H1 (cell line): ENCODE results near the gene BORCS8. TPM values are rescaled to one million over a fixed set of nuclear protein-coding genes. Genes with fewer than 3 reads are reported as not detected.

ENCODE experiments used
- CTCF ChIA-PET: fragments of 300-600 bp; sonication (Branson Sonifier 250); formaldehyde crosslinking; loops from one replicate; lab custom pipeline; 2021; ENCODE audit not compliant: partially characterized antibody; lab: Charles Lee
- POLR2A ChIA-PET: fragments of 300-600 bp; sonication (Branson Sonifier 250); formaldehyde crosslinking; loops from one replicate; lab custom pipeline; 2021; ENCODE audit warnings: inconsistent platforms; ENCODE audit not compliant: partially characterized antibody; lab: Charles Lee
- DNase-seq, 2 experiments: peaks; one replicate each; pipeline versions ENCODE4 v3.0.0 to v3.0.0-alpha.2; 2010 to 2022; ENCODE audit warnings: low spot score in 2 of 2, low read depth in 1 of 2, mixed read lengths in 1 of 2
- FAIRE-seq: peaks from 2 replicates; lab custom pipeline; 2011; peaks lifted over from hg19 to GRCh38; lab: Jason Lieb, UNC
- H2AFZ ChIP-seq: 2 replicates; pipeline ENCODE4 v1.8.1; 2012; ENCODE audit warnings: low read length, inconsistent platforms
- H2AK5ac ChIP-seq: 2 replicates; pipeline ENCODE4 v1.6.1; 2013; ENCODE audit warnings: low read depth, low read length
- H2BK120ac ChIP-seq: replicated peaks from 2 replicates; pipeline ENCODE3; 2013; ENCODE audit warnings: low read depth, low read length, inconsistent platforms
- H2BK12ac ChIP-seq: 2 replicates; pipeline ENCODE4 v1.6.1; 2013; ENCODE audit warnings: low read depth, low read length
- H2BK15ac ChIP-seq: 2 replicates; pipeline ENCODE4 v1.6.1; 2013; ENCODE audit warnings: low read length
- H2BK20ac ChIP-seq: 2 replicates; pipeline ENCODE4 v1.6.1; 2013; ENCODE audit warnings: low read length
- H2BK5ac ChIP-seq: 2 replicates; pipeline ENCODE4 v1.6.1; 2013; ENCODE audit warnings: low read depth, low read length
- H3K14ac ChIP-seq: 2 replicates; pipeline ENCODE4 v1.6.1; 2013; ENCODE audit warnings: inconsistent platforms; ENCODE audit not compliant: insufficient read length
- H3K18ac ChIP-seq: 2 replicates; pipeline ENCODE4 v1.6.1; 2013; ENCODE audit warnings: low read length; ENCODE audit errors: extremely low read depth
- H3K23ac ChIP-seq: 2 replicates; pipeline ENCODE4 v1.6.1; 2013; ENCODE audit warnings: inconsistent platforms; ENCODE audit not compliant: insufficient read length
- H3K23me2 ChIP-seq: 2 replicates; pipeline ENCODE4 v1.6.1; 2013; ENCODE audit warnings: low read depth, low read length
- H3K27ac ChIP-seq: 2 replicates; pipeline ENCODE4 v1.6.1; 2011; ENCODE audit warnings: low read depth, low read length, inconsistent platforms
- H3K27me3 ChIP-seq, 4 experiments: replicated peaks in 1 of 4; 1 replicate in 1 of 4; 2 replicates in 3 of 4; pipeline versions ENCODE4 v1.6.1 to v1.8.1; 2011 to 2013; ENCODE audit warnings: low read length in 3 of 4, mild to moderate bottlenecking in 3 of 4, inconsistent platforms in 2 of 4, mixed read lengths in 2 of 4, moderate library complexity in 1 of 4; ENCODE audit not compliant: control insufficient read depth in 3 of 4, insufficient read depth in 3 of 4; ENCODE audit errors: extremely low read depth in 1 of 4
- H3K36me3 ChIP-seq, 4 experiments: 2 replicates each; pipeline versions ENCODE4 v1.6.1 to v1.8.1; 2011 to 2013; ENCODE audit warnings: mild to moderate bottlenecking in 4 of 4, low read length in 3 of 4, moderate library complexity in 2 of 4, control low read depth in 1 of 4, inconsistent platforms in 1 of 4; ENCODE audit not compliant: insufficient read depth in 4 of 4, control insufficient read depth in 2 of 4
- H3K4ac ChIP-seq: replicated peaks from 2 replicates; pipeline ENCODE3; 2013; ENCODE audit warnings: low read length, low read depth, mixed read lengths, inconsistent platforms; ENCODE audit not compliant: insufficient read length
- H3K4me1 ChIP-seq, 4 experiments: replicated peaks in 1 of 4; 1 replicate in 1 of 4; 2 replicates in 3 of 4; pipeline versions ENCODE4 v1.6.1 to v1.8.1; 2011 to 2013; ENCODE audit warnings: low read length in 3 of 4, inconsistent platforms in 2 of 4, mixed read lengths in 1 of 4; ENCODE audit not compliant: insufficient read depth in 4 of 4, control insufficient read depth in 3 of 4
- H3K4me2 ChIP-seq, 2 experiments: 2 replicates each; pipeline versions ENCODE4 v1.6.1 to v1.8.1; 2011 to 2013; ENCODE audit warnings: low read depth in 2 of 2, low read length in 2 of 2, control low read depth in 1 of 2, inconsistent platforms in 1 of 2, mild to moderate bottlenecking in 1 of 2; ENCODE audit not compliant: insufficient read depth in 1 of 2
- H3K4me3 ChIP-seq, 4 experiments: fragments of 200-600, 300-600 bp in 1 of 4; sonication (generic), shearing (Covaris generic), sonication (Bioruptor Twin) in 1 of 4; 2 replicates each; pipeline versions ENCODE4 v1.5.1 to v1.8.1; 2011 to 2016; ENCODE audit warnings: low read length in 4 of 4, low read depth in 3 of 4, control low read depth in 2 of 4, inconsistent platforms in 2 of 4, mild to moderate bottlenecking in 2 of 4, mixed read lengths in 1 of 4, moderate library complexity in 1 of 4; ENCODE audit not compliant: insufficient read depth in 2 of 4; ENCODE audit errors: extremely low read depth in 1 of 4
- H3K56ac ChIP-seq: replicated peaks from 2 replicates; pipeline ENCODE3; 2013; ENCODE audit warnings: low read depth, mild to moderate bottlenecking, mixed read lengths, low read length, inconsistent platforms; ENCODE audit not compliant: insufficient read length
- H3K79me1 ChIP-seq: 2 replicates; pipeline ENCODE4 v1.6.1; 2013; ENCODE audit warnings: low read depth, low read length, control low read depth
- H3K79me2 ChIP-seq, 2 experiments: 2 replicates each; pipeline versions ENCODE4 v1.6.1 to v1.8.1; 2012 to 2013; ENCODE audit warnings: low read length in 2 of 2, mild to moderate bottlenecking in 2 of 2, inconsistent platforms in 1 of 2; ENCODE audit not compliant: insufficient read depth in 2 of 2, control insufficient read depth in 1 of 2
- H3K9ac ChIP-seq, 4 experiments: replicated peaks in 1 of 4; 1 replicate in 1 of 4; 2 replicates in 3 of 4; pipeline versions ENCODE4 v1.6.1 to v1.8.1; 2011 to 2013; ENCODE audit warnings: low read depth in 3 of 4, low read length in 3 of 4, control low read depth in 2 of 4, mild to moderate bottlenecking in 2 of 4, moderate library complexity in 2 of 4, inconsistent platforms in 1 of 4; ENCODE audit errors: extremely low read depth in 1 of 4
- H3K9me3 ChIP-seq, 2 experiments: 2 replicates each; pipeline versions ENCODE4 v1.6.1 to v1.8.1; 2012 to 2013; ENCODE audit warnings: mild to moderate bottlenecking in 2 of 2, moderate library complexity in 2 of 2, control low read depth in 1 of 2, inconsistent platforms in 1 of 2, low read depth in 1 of 2, low read length in 1 of 2, mixed read lengths in 1 of 2; ENCODE audit not compliant: insufficient read depth in 2 of 2
- H4K20me1 ChIP-seq, 2 experiments: replicated peaks in 1 of 2; 2 replicates each; pipeline versions ENCODE3 to v1.8.1; 2011 to 2013; ENCODE audit warnings: inconsistent platforms in 2 of 2, low read length in 2 of 2, mild to moderate bottlenecking in 1 of 2; ENCODE audit not compliant: insufficient read depth in 2 of 2, control insufficient read depth in 1 of 2
- H4K5ac ChIP-seq: 2 replicates; pipeline ENCODE4 v1.6.1; 2013; ENCODE audit warnings: low read length, low read depth, mixed read lengths, inconsistent platforms; ENCODE audit not compliant: insufficient read length
- H4K8ac ChIP-seq: 2 replicates; pipeline ENCODE4 v1.8.0; 2013; ENCODE audit warnings: mild to moderate bottlenecking, moderate library complexity, low read length, inconsistent platforms; ENCODE audit not compliant: insufficient read depth; ENCODE audit errors: extremely low read depth
- H4K91ac ChIP-seq: replicated peaks from 2 replicates; pipeline ENCODE3; 2013; ENCODE audit warnings: low read length, mixed read lengths, inconsistent platforms; ENCODE audit not compliant: insufficient read length
- CBX8 ChIP-seq: fragments of 300-800, 300-1000 bp; sonication (generic); IDR thresholded peaks from 2 replicates; pipeline ENCODE4 v1.7.1; 2016; ENCODE audit warnings: low read depth, low read length, borderline replicate concordance
- RBBP5 ChIP-seq: IDR thresholded peaks from 2 replicates; pipeline ENCODE4 v1.7.1; 2012; ENCODE audit warnings: low read depth, mild to moderate bottlenecking, inconsistent platforms, low read length, moderate library complexity, borderline replicate concordance
- SIN3A ChIP-seq, 2 experiments: IDR thresholded peaks in 1 of 2; conservative IDR thresholded peaks in 1 of 2; 2 replicates each; pipeline ENCODE4 v1.6.1; 2011 to 2012; ENCODE audit warnings: low read length in 2 of 2, improper control_type of control experiment in 1 of 2, low read depth in 1 of 2, mild to moderate bottlenecking in 1 of 2
- TAF1 ChIP-seq: IDR thresholded peaks from 2 replicates; pipeline ENCODE4 v1.6.1; 2011; ENCODE audit warnings: mild to moderate bottlenecking, low read depth, low read length
- TAF7 ChIP-seq: optimal IDR thresholded peaks from 2 replicates; pipeline ENCODE3; 2011; ENCODE audit warnings: low read depth, mild to moderate bottlenecking, inconsistent platforms, low read length, moderate library complexity, borderline replicate concordance
- USF2 ChIP-seq: IDR thresholded peaks from 2 replicates; pipeline ENCODE4 v1.6.1; 2011; ENCODE audit warnings: low read length, improper control_type of control experiment
- WGBS, 2 experiments: shearing (Covaris generic) in 1 of 2; methylation state at CpG; one replicate each; pipeline versions ENCODE4 v1.1.6 to v1.1.7; 2013 to 2015; ENCODE audit warnings: low lambda C conversion rate in 2 of 2, mixed read lengths in 2 of 2, inconsistent platforms in 1 of 2, low coverage in 1 of 2, missing lambda C conversion rate in 1 of 2; ENCODE audit not compliant: insufficient replicate concordance in 2 of 2, insufficient coverage in 1 of 2, insufficient read length in 1 of 2; ENCODE audit errors: extremely low coverage in 1 of 2, missing lambda C conversion rate in 1 of 2; 5-methylcytosine and 5-hydroxymethylcytosine counted together
- polyA plus RNA-seq, 7 experiments: library from polyadenylated mRNA; depleted of rRNA in 3 of 7; stranded (reverse) in 5 of 7; unstranded in 2 of 7; fragments of >200 nt in 5 of 7; fragments of 200-250 nt in 2 of 7; gene quantifications; 1 replicate in 5 of 7; 2 replicates in 1 of 7; 4 replicates in 1 of 7; pipeline versions ENCODE4 v1.2.1 to v1.2.3, GENCODE V29; 2011 to 2013; ENCODE audit warnings: missing spikeins in 2 of 7, mixed read lengths in 2 of 7
- total RNA-seq: library from RNA; stranded (reverse); fragmentation: NEBNext Ultra II Directional; extraction: Animal tissue kit (Norgen Biotek cat#: 25700); gene quantifications from 2 replicates; pipeline ENCODE4 v1.2.1, GENCODE V29; 2021
- TF ChIP-seq, protein P1 (sequence below): IDR thresholded peaks from 2 replicates; pipeline ENCODE4 v1.6.1; 2011; ENCODE audit warnings: low read depth, mild to moderate bottlenecking, low read length; ENCODE audit not compliant: insufficient read depth

Gene BORCS8
- total and polyA plus RNA-seq, 2 of the 8 experiments (the other 6 are each of a cell fraction or from before 2014, with no cell fraction given) = 15.0 to 15.9 TPM

DNA sequence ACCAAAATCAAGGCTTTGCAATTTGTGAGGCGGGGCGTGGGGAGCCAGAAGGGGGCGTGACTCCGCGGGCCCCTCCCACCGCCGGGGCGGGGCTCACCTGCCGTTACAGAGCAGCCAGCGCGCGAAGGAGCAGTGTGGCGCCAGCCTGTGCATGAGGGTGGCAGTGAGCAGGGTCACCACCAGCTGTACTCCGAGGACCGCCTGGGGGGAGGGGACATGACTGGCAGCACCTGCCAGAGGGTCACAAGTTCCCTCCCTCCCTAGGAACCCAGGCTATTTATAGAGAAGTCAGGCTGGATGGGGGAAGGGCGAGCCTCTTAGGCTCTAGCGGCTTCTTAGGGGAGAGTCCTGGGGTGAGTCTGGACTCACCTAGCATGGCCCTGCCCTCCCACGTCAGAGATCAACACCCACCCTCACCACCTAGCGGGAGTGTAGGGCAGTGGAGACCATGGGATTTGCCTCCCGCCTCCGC lies 57.2 kb downstream of the BORCS8 start:
- H3K36me3 ChIP-seq = peaks cover 2 to 14% (median 3%) of the 10 kb centered on the region in 4 experiments; a peak in 3 of 8 replicates
- peak overlapping the region; percentile 27 to 53 (median 36); a peak in 7 of 8 replicates for H3K4me3 ChIP-seq
- FAIRE-seq (no peak), DNase-seq (peak; percentile 44 to 89)
- H3K79me2 ChIP-seq = peaks cover 0 to 4% of the 10 kb centered on the region in 2 experiments; a peak in 1 of 4 replicates
- peak overlapping the region; percentile 92; the same call in 1 of the 2 replicates for H2BK15ac ChIP-seq
- no peak overlapping the region for H3K4ac ChIP-seq
- no peak overlapping the region for H3K27ac ChIP-seq
- no peak overlapping the region for H2AFZ ChIP-seq
- no peak overlapping the region for H3K14ac ChIP-seq
- H3K27me3 ChIP-seq = peaks cover 0 to 3% (median 0%) of the 10 kb centered on the region in 4 experiments; a peak in 4 of 7 replicates
- H3K4me1 ChIP-seq = peaks cover 0 to 14% (median 10%) of the 10 kb centered on the region in 4 experiments; a peak in 6 of 7 replicates
- H4K8ac ChIP-seq = no peak overlapping the region
- H3K23ac ChIP-seq = no peak overlapping the region
- CTCF ChIA-PET = interaction anchor here (0.6 to 3.5 kb wide), 13 partner anchors 10 to 147 kb away, joined by 3 to 21 read pairs (median 7); no protein-coding TSS in a partner anchor
- H3K23me2 ChIP-seq = peaks cover 3% of the 10 kb centered on the region; the same call in 1 of the 2 replicates
- 14% methylated on average over 19 of the region's 21 CpGs; no CpG with 5 or more reads in 1 of the 2 experiments for WGBS, 2 experiments
- POLR2A ChIA-PET = interaction anchor here (0.9 to 3.1 kb wide), 4 partner anchors 13 to 100 kb away, joined by 3 to 22 read pairs (median 4); no protein-coding TSS in a partner anchor
- H2BK12ac ChIP-seq = no peak overlapping the region; the same call in 1 of the 2 replicates
- H3K56ac ChIP-seq = no peak overlapping the region
- no peak overlapping the region; the same call in 1 of the 2 replicates for H2BK5ac ChIP-seq
- H3K79me1 ChIP-seq = peaks cover 7% of the 10 kb centered on the region; the same call in 1 of the 2 replicates
- H4K5ac ChIP-seq = no peak overlapping the region
- H2BK20ac ChIP-seq = no peak overlapping the region
- no peak overlapping the region; a peak in 1 of 7 replicates for H3K9ac ChIP-seq
- H4K91ac ChIP-seq = no peak overlapping the region
- no peak overlapping the region for H3K18ac ChIP-seq
- peak overlapping the region; percentile 82 to 92 for H3K4me2 ChIP-seq
- H4K20me1 ChIP-seq = peaks cover 2 to 7% of the 10 kb centered on the region in 2 experiments
- H3K9me3 ChIP-seq = peaks cover 5 to 13% of the 10 kb centered on the region in 2 experiments; a peak in 3 of 4 replicates
- no peak overlapping the region for H2BK120ac ChIP-seq
- no peak overlapping the region for H2AK5ac ChIP-seq
- TF ChIP-seq USF2 (no peak), TAF1 (peak; percentile 63; the same call in 1 of the 2 replicates), SIN3A (conservative IDR thresholded peaks at IDR 0.05 in 1 of 2, IDR thresholded peaks at IDR 0.05 in 1 of 2; ENCODE audit: low read depth in 1 of 2, low read length in 2 of 2) (0 out of 4 replicates have a peak, but pooled peaks of 1 of the 2 experiments have one; percentile 48), RBBP5 (peak; percentile 94), CBX8 (no peak), TAF7 (no peak)
- TF ChIP-seq, protein P1, sequence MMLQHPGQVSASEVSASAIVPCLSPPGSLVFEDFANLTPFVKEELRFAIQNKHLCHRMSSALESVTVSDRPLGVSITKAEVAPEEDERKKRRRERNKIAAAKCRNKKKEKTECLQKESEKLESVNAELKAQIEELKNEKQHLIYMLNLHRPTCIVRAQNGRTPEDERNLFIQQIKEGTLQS = no peak
